GM21723 (cell line): Measurements from ENCODE around the gene JUNB.
"Not testable (repeated sequence)": the region's sequence is repeated elsewhere in the genome, so short reads cannot be mapped to it uniquely, and the experiment has no call there.

Source experiments
- ATAC-seq: cut with Tn5 transposase; IDR thresholded peaks from one replicate; pipeline ENCODE4 v1.9.1; 2021; ENCODE audit warnings: mild to moderate bottlenecking, moderate library complexity; ENCODE audit not compliant: unreplicated experiment

The JUNB gene

GRCh38 chr19:12802267-12803106, 11.2 kb downstream of the JUNB start:
- no peak for ATAC-seq

- ATAC-seq, result no peak
Measured at GRCh38 chr19:12804051-12804450, 12.8 kb downstream of the JUNB start.

DNA sequence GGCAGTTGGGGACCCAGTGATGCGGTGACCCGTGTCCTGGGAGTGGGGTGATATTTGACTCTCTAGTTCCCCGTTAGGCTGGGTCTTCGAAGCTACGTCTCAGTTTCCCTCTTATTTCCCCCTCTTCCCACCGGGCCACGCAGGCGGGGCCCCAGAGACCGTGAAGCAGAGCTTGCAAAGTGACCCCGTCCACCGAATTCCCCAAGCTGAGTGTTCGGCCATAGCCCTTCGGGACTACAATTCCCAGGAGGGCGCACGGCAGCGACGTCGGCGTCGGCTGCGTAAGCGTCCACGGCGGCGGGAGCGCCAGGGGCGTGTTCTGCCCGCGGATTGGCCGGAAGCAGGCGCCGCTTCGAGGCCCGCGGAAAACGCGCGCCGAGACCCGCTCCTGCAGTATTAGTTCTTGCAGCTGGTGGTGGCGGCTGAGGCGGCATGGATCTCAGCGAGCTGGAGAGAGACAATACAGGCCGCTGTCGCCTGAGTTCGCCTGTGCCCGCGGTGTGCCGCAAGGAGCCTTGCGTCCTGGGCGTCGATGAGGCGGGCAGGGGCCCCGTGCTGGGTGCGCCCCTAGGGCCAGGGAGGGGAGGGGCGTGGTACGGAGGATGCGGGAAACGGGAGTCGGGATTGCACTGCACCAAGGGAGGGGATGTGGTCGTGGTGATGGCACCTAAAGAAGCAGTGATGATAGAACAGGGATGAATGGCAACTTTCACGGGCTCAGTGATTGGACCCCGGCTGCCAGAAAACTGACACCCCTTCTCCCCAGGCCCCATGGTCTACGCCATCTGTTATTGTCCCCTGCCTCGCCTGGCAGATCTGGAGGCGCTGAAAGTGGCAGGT, 15.2 kb downstream of the JUNB start, which contains the start of gene RNASEH2A:
Gene RNASEH2A, plus strand, starts transcription at position 343 of the 840 bp plus-strand sequence. Its CDS starts 90 bp downstream, at position 433.
- ATAC-seq, result peak; percentile 64

GRCh38 chr19:12815088-12815487, 23.8 kb downstream of the JUNB start:
- ATAC-seq, result no peak

- ATAC-seq, result not testable (repeated sequence)
Measured at GRCh38 chr19:12817188-12817587, 25.9 kb downstream of the JUNB start.

DNA sequence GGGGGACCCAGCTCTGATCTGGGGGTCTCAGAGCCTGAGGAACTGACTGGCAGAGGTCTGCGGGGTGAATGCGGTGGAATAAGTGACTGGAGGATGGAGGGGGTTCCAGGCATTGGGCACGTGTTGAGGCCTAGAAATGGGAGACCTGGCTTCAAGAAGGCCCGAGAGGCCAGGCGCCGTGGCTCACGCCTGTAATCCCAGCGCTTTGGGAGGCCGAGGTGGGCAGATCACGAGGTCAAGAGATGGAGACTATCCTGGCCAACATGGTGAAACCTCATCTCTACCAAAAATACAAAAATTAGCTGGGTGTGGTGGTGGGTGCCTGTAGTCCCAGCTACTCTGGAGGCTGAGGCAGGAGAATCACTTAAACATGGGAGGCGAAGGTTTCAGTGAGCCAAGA, 26.5 kb downstream of the JUNB start:
- ATAC-seq, result not testable (repeated sequence)

- no peak for ATAC-seq
Measured at GRCh38 chr19:12821761-12822160, 30.5 kb downstream of the JUNB start.

GRCh38 chr19:12825254-12826131, 34.2 kb downstream of the JUNB start:
- ATAC-seq, result no peak

DNA sequence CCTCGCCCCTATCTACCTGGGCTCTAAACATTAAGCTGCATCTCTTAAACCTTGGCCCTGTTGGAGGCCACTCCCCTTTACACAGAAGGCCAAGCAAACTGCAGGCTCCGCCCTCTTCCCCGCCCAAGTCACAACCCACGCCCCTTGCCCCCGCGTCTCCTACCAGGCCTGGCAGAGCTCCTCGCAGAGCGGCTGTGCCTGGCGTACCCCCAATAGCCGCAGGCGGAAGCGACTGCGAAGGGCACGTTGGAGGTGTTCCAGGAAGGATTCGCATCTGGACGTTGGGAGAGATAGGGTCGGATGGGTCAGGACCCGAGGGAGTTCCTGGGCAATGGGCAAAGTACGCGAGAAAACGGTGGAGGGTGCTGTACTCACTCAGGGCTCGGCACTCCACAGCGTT, 37.2 kb downstream of the JUNB start:
- no peak for ATAC-seq

DNA sequence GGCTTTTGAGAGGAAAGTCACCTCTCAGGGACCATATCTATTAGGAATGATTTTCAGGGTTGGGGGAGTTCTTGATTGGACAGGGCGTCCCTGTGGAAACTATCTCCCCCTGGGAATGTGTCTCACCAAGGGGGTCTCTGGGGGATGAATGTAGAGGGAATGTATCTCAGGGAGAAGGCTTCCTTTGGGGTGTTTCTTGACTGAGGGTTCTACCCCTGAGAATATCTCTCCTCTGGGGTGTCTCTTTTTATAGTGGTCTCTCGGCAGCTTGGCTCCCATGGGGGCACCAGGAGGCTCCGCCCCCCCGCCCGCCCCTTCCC, 42.1 kb downstream of the JUNB start:
- no peak for ATAC-seq

- no peak for ATAC-seq
Measured at GRCh38 chr19:12833738-12834565, 42.7 kb downstream of the JUNB start.

DNA sequence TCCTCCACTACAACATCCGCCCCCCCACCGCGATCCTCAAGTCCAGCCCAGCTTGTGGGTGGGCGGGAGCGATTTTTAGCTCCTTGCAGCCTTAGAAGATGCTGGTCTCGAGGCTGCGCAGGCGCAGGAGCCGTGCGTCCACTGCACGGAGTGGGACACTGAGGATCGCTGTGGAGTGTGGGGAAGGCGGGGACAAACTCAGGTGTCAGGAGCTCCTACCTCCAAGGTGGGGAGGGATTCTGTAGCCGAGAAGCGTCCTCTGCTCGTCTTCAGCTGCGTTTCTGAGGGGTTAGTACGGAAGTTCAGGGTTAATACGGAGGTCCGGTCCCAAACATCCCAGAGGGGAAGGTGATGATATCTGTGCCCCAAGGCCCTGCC, 43.3 kb downstream of the JUNB start, which contains the start of gene RTBDN:
Gene RTBDN, minus strand, starts transcription at position 14 of the 378 bp plus-strand sequence. CDS start 4,600 bp downstream, outside the sequence.
- no peak for ATAC-seq

DNA sequence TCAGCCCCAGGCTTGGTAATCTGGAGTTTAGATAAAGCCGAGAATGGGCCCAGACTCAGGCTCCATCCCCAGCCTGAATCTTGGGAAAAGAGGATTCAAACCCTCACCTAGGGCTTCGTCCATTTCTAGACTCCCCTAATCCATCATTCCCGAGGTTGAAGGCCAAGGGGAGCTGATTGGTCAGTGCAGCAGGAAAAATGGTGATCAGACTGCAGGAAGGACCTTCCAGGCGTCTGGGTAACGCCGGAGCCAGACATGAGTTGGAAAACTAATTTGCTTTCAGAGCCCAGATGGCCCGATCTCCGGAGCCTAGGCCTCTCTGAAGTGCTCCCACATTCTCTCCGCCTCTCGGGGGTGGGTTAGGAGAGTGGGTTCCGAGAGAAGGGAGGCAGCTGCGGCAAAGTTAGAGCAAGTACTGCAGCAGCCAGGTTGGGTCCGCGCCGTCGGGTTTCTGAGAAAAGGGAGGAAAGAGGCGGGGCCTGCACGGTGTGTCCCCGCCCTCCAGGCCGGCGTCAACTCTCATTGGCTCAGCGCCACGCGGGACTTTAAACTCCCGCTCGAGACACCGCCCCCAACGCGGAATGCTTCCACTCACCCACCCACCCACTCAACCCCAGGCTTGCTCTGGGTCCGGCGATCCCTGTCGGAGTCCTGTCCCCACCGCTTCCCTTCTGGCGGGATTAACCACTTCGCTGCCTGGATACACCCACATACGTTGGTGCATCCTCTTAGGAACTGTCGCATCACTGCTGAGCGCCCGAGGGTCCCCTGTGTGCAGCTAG, 43.9 kb downstream of the JUNB start:
- no peak for ATAC-seq

GRCh38 chr19:12836529-12836863, 45.2 kb downstream of the JUNB start:
- ATAC-seq, result no peak

GRCh38 chr19:12837225-12837624, 45.9 kb downstream of the JUNB start:
- no peak for ATAC-seq

GRCh38 chr19:12838182-12838885, 47.0 kb downstream of the JUNB start, which contains the start of gene MAST1:
Gene MAST1 (plus strand): TSS chr19:12838515. CDS start chr19:12838573, 58 bp downstream.
- no peak for ATAC-seq

GRCh38 chr19:12838886-12839756, 47.8 kb downstream of the JUNB start:
- no peak for ATAC-seq
